Stomach (tissue), 4 donors: ENCODE results near the gene LDOC1.

Source experiments
- POLR2A ChIP-seq, 4 donors: fragments of 450-650 bp; IDR thresholded peaks; one replicate each; pipeline ENCODE4 v1.6.1; 2016; ENCODE audit warnings: antibody characterized with exemption in 4 of 4, control low read depth in 2 of 4, mild to moderate bottlenecking in 1 of 4, moderate library complexity in 1 of 4
- TF ChIP-seq, protein P1 (sequence below), 7 experiments: fragments of 450-650 bp in 4 of 7; fragments of 200-600 bp in 3 of 7; sonication (generic) in 3 of 7; IDR thresholded peaks; one replicate each; pipeline ENCODE4 v1.5.1; 2016 to 2019; ENCODE audit warnings: antibody characterized with exemption in 7 of 7, control low read depth in 2 of 7, mild to moderate bottlenecking in 1 of 7

DNA sequence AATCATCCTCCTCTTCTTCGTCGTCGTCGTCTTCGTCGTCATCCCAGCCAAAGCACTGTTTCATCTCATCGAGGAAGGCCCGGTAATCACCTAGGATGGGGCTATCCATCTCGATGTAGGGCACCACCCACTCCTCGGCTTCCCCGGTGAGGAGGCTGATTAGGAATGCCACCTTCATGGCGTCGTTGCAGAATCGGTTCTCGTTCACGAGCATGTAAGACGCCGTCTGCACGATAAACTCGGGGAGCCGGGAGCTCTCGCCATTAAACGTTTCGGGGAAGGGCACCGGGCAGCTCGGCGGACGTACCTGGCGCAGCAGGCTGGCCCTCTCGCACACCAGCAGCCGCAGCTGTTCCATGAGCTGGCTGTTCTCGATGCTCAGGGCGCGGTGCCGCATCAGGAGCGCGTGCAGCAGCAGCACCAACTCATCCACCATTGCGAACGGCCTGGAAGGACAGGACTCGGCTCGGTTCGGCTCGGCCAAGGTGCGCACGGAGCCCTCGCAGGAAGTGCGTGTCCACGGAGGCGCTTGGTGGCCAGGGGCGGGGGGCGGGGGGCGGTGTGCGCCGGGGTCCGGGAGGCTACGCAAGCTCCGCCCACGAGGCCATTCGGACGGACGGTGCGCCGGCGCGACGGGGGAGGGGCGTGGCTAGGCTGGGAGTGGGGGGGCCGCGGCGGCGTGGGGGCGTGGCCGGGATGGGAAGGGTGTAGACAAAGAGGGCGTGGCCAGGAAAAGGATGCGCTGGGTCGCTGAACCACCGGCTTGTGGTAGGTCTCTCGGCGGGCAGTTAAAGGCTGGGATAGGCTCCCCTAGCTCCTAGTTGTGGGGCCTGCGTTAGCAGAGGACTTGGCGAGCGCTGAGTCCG lies at the start of gene LDOC1:
- TF ChIP-seq POLR2A (IDR thresholded peaks at IDR 0.05), result no peak
- TF ChIP-seq, protein P1, sequence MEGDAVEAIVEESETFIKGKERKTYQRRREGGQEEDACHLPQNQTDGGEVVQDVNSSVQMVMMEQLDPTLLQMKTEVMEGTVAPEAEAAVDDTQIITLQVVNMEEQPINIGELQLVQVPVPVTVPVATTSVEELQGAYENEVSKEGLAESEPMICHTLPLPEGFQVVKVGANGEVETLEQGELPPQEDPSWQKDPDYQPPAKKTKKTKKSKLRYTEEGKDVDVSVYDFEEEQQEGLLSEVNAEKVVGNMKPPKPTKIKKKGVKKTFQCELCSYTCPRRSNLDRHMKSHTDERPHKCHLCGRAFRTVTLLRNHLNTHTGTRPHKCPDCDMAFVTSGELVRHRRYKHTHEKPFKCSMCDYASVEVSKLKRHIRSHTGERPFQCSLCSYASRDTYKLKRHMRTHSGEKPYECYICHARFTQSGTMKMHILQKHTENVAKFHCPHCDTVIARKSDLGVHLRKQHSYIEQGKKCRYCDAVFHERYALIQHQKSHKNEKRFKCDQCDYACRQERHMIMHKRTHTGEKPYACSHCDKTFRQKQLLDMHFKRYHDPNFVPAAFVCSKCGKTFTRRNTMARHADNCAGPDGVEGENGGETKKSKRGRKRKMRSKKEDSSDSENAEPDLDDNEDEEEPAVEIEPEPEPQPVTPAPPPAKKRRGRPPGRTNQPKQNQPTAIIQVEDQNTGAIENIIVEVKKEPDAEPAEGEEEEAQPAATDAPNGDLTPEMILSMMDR (IDR thresholded peaks at IDR 0.05), result no peak
